HG03196 (cell line): ENCODE results near the gene MED26.
"Not testable (repeated sequence)": the region's sequence is repeated elsewhere in the genome, so short reads cannot be mapped to it uniquely, and the experiment has no call there.

Experiments
- ATAC-seq: cut with Tn5 transposase; IDR thresholded peaks from one replicate; pipeline ENCODE4 v1.9.1; 2021; ENCODE audit not compliant: unreplicated experiment

Gene MED26

GRCh38 chr19:16576690-16577530, 51.1 kb downstream of the MED26 start:
- no peak for ATAC-seq

DNA sequence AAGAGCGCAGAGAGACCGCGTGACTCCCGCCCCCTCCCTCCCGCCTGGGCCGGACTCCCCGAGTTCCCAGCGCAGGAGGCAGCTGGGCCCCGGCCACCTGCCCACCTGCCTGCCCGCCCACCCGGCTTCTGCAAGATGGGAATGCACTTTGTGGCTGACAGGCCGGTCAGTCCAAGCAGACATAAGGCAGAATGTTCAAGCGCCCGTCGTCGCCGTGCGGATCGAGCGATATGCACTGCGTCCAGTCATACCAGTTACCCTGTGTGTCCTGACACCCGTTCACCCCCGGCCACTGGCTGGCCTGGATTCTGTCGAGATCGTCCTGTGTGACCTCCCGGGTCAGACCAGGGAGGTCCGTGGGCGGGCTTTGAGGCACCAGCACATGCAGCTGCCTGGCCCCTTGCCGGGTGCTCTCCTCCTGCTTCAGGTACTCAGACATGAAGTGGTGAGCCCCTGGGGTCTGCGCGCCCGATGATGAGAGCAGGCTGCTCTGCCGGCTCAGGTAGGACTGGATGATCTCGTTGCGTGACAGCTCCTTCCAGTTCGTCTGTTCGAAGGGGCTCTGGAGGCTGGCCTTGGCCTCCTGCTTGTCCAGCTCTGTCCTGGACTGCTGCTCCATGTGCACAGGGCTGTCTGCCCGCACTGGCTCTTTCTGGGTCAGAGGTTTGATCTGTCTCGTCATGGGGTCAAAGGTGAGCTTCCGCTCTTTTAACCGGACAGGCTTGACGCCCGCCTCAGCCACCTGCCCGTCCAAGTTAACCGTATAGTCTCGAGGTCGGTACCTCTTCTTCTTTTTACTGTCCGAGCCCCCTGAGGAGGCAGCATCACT, 51.9 kb downstream of the MED26 start:
- ATAC-seq = no peak

GRCh38 chr19:16575282-16575681, 52.7 kb downstream of the MED26 start:
- no peak for ATAC-seq

GRCh38 chr19:16573925-16574324, 54.1 kb downstream of the MED26 start:
- ATAC-seq = no peak

DNA sequence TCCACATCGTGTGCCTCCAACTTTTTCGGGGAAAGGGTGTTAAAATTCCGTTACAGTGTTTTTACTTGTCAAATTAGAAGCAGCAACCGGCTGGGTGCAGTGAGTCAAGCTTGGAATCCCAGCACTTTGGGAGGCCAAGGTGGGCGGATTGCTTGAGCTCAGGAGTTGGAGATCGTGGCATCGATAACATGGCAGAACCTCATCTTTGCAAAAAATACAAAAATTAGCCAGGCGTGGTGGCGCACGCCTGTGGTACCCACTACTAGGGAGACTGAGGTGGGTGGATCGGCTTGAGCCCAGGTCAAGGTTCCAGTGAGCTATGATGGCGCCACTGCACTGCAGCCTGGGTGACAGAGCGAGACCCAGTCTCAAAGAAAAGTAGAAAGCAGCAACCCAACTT, 54.7 kb downstream of the MED26 start:
- no peak for ATAC-seq

DNA sequence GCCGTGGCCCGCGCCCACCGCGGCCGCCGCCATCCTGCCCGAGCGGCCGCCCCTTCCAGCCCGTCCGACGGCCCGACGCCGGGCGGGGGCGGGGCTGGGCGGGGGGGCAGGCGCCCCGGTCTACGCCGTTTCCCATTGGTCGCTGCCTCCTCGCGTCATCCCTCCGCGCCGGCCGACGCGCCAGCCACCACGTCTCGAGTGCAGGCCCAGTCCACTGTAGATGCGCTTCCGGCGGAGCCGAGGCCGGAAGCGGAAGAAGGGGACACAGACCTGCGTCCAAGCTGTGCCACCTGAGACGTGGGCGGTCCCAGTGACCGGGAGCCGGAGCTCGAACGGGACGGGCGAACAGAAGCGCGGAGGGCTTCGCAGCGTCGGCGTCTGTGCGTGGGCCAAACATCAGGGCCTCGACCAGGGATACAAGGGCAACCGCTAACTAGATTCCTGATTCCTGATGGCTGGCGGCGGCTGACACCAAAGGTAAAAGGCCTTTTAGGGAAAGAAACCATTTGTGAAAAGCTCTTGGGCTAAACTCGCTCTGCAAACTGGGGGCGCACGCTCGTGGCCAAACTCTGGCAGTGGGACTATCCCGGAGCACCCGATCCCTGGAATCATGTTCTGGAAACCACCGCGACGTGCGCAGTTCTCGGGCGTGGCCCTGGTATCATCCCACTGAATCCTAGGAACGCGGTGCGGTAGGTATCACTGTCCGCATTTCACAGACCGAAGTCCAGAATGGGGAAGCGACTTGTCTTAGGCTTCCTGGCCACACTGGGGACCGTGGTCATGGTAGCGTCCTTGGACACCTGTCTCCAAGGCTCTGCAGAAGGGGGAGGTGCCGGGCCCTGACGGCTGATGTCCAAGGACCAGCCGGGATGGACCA, 55.4 kb downstream of the MED26 start, which contains the start of gene SLC35E1:
SLC35E1 (minus strand) TSS at position 84 of the 880 bp plus-strand sequence; CDS start at position 33, 51 bp downstream.
- ATAC-seq = peak; percentile 74

- ATAC-seq = peak; percentile 25
Observed at GRCh38 chr19:16571822-16572331, 56.1 kb downstream of the MED26 start.

- ATAC-seq = no peak
Observed at GRCh38 chr19:16571283-16571682, 56.7 kb downstream of the MED26 start.

DNA sequence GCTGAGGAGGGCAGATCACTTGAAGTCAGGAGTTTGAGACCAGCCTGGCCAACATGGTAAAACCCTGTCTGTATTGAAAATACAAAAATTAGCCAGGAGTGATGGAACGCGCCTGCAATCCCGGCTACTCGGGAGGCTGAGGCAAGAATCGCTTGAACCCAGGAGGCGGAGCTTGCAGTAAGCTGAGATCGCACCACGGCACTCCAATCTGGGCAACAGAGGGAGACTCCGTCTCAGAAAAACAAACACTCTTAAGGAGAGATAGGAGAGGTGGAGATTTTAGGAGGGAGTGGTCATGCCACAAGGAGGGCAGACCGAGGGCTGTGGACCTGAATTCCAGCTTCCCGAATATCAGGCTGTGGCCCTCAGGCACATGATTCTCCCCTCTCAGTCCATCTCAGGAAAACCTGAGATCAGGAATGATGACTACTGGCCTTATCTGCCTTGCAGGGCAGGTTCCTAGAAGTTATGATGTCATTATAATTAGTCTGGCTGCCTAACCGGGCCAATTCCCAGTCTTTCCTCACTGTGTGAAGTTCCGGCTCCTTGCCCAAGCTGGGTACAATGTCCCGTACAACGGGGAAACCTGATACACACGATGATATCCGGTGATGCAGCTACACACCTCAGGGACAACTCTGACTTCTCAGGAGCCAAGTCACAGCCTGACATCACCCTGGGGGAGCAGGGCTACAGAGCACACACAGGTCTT, 58.2 kb downstream of the MED26 start:
- ATAC-seq = no peak

DNA sequence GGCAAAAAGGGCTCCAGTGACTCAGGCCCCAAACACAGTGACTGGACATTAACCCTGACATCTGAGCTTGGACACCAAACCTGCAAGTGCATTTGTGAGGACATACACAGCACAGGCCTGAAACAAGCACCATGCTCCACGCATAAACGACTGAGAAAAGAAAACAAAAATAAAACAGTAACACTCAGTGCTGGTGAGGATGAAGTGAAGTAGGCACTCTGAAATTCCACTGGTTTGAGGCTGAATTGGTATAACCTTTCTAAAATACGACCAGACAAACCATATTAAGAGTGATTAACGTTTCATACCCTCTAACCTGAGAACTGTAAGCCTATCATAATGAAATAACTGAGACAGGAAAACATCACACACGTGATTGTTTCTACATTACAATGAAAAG, 61.3 kb downstream of the MED26 start:
- ATAC-seq = no peak

DNA sequence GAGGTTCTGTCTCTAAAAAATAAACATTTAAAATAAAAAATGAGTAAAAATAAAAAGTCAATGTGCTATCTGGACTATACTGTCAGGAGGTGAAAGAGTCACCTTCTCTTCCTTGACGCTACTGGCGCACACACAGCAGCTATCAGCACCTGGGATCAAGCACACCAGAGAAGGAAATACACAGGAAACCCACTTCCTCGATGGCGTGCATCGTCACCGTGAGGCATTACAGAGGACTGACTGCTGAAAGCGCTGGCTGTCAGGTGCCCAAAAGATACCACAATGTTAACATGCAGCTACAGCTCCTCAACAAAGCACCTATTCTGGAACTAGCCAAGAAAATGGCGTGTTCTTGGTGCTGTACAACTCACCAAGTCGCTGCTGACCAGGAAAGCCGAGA, 61.8 kb downstream of the MED26 start:
- ATAC-seq = no peak

DNA sequence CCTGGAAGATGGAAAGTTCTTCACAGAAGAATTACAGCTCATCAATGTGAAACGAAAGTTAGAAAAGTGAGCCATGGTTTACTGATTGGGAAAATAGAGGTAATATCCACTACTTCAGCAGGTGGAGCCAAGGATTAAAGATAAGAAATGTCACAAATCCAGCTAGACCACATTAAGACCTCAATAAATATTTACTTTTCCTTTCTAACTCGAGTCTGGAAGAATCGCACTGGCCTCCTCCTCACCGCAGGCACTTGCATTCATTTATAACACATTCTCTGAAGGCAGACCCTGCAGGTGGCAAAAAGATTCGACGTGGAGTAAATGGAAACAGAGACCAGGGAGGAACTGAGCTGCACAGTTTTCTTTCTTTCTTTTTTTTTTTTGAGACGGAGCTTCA, 63.2 kb downstream of the MED26 start:
- no peak for ATAC-seq

DNA sequence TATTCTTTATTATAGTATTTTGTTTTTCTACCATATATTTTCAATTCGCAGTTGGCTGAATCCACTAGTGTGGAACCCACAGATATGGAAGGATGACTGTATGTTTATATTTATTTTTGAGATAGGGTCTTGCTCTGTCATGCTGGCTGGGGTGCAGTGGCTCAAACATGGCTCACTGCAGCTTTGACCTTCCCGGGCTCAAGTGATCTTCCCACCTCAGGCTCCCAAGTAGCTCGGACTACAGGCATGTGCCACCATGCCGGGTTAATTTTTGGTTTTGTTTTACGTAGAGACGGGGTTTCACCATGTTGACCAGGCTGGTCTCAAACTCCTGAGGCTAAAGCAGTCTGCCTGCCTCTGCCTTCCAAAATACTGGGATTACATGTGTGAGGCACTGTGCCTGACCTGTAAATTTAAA, 65.4 kb downstream of the MED26 start:
- ATAC-seq = no peak

- ATAC-seq = no peak
Observed at GRCh38 chr19:16561382-16561781, 66.6 kb downstream of the MED26 start.

DNA sequence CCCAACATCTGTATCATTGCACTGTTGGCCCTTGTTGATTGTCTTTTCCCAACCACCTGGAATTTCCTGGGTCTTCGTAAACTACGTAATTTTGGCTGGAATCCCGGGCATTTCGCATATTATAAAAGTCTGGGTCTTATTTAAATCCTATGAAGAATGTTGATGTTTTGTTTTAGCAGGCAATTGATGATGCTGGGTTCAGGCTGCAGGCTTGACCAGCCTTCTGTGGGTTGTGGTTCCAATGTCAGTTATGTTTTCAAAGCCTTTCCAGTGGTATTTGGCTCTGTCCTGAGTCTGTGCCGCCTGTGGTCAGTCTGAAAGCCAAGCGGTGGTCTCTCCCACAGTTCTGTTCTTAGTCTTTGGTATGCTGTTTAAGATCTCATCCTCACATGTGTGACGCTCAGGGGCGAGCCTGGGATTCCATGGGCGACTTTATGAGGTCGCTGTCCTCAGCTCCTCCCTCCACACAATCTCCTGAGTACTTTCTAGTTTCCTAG, 68.2 kb downstream of the MED26 start:
- ATAC-seq = no peak

DNA sequence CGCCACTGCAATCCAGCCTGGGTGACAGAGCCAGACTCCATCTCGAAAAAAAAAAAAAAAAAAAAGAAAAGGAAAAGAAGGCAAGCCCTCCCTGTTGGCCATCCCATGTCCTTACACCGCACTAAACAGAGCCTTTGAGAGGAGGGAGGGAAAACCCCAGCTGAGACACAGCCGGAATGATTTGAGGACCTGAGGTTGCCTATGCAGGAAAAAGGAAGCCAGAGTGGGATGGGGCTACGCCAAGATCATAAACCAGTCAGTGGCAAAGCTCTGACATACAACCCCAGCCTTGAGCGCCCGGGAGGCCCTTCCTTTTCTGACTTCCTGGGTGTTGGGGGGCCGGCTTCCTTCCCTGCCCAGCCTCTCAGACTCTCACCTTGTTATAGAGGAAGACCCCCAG, 73.2 kb downstream of the MED26 start:
- ATAC-seq = no peak

DNA sequence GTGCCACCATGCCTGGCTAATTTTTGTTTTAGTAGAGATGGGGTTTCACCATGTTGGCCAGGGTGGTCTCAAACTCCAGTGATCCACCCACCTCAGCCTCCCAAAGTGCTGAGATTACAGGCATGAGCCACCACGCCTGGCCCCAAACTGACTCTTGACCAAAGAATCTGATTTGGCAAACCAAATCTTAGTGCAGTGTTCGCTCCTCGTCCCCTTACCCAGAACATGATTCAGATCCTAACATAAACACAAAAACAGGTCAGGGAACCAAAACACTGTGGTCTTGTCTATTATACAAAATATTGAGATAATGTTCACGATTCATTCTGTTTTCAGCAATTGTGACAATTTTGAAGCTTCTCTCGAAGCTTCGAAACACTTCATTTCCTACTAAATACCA, 76.1 kb downstream of the MED26 start:
- ATAC-seq = not testable (repeated sequence)

GRCh38 chr19:16548956-16549355, 79.0 kb downstream of the MED26 start:
- ATAC-seq = no peak

GRCh38 chr19:16544473-16545231, 83.4 kb downstream of the MED26 start:
- no peak for ATAC-seq
